NOMO-1 treated with dmso at 0.1 percent for 144 hours (cell line): ENCODE results near the gene ERFL.
"Not testable (repeated sequence)": the region's sequence is repeated elsewhere in the genome, so short reads cannot be mapped to it uniquely, and the experiment has no call there.

ENCODE experiments used
- DNase-seq: peaks from one replicate; lab custom pipeline; 2025; ENCODE audit not compliant: unreplicated experiment; lab: John Stamatoyannopoulos, UW

ERFL gene

DNA sequence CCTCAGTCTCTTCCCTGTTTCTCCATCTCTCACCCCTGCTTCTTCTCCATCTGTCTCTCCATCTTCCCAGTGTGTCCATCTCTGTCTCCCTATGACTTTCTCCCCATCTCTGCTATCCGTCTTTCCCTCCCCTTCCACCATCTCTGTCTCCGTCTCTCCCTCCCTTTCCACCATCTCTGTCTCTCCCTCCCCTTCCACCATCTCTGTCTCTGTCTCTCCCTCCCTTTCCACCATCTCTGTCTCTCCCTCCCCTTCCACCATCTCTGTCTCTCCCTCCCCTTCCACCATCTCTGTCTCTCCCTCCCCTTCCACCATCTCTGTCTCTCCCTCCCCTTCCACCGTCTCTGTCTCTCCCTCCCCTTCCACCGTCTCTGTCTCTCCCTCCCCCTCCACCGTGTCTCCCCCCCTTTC is 13.8 kb downstream of the ERFL start:
- DNase-seq, result not testable (repeated sequence)

DNA sequence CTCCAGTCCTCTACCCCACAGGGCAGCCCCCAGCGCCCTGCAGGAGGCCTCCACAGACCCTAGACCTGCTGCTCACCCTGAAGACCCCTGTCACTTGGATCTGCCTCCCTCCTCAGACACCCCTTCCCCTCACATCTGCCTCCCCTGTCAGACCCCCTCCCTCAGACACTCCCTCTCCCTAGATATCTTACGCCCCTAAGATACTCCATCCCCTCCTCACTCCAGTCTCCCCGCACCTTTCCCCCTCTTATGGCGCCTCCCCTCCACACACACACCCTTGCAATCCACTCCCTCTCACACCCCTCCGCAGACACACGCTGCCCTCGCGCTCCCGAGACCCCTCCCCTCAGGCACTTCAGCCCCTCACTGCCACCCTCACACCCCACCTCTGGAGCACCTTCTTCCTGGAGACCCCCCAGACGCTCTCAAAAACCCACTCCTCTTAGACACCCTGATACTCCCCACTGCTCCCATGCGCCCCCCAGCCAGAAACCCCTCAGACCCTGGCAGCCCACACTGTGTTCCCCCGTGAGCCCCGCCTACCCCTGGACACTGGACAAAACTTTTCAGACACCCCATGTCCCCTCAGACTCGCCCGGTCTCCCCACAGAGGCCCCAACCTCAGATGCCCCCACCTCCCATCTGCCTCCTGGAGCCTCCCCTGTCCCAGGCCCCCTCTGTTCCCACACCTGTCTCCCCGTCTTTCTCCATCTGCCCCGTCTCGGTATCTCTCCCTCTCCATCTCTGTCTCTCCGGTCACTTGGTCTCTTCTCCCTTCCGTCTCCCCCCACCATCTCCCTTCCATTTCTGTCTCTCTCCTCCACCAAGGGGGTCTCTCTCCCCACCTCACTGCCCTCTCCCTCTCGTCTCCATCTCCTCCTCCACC is 14.5 kb downstream of the ERFL start:
- no peak for DNase-seq

DNA sequence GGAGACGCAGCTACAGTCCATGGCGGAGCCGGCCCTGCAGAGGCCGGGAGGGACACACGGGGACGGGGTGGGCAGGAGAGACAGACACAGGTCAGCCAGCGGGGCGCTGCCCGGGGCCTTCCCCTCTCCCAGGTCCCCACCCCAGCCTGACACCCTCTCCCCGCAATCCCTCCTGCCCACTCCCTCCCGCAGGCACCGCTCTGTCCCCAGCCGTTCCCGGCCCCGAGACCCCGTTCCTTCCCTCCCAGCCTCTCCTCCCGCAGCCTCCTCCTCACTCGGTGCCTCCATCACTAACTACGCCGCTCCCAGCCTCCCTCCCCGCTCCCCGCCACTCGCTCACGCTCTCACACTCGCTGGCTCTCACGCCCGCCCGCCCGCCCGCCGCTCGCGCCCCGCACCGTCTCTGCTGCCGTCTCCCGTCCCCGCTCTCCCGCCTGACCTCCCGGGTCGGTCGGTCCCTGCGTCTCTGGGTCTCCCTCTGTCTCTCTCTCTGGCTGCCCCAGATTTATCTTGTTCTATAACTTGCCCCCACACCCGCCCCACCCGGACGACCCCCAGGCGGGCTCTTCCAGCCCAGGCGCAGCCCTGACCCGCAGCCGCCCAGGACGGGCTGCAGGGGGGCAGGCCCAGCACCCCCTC is 15.2 kb downstream of the ERFL start:
- DNase-seq, result no peak

DNA sequence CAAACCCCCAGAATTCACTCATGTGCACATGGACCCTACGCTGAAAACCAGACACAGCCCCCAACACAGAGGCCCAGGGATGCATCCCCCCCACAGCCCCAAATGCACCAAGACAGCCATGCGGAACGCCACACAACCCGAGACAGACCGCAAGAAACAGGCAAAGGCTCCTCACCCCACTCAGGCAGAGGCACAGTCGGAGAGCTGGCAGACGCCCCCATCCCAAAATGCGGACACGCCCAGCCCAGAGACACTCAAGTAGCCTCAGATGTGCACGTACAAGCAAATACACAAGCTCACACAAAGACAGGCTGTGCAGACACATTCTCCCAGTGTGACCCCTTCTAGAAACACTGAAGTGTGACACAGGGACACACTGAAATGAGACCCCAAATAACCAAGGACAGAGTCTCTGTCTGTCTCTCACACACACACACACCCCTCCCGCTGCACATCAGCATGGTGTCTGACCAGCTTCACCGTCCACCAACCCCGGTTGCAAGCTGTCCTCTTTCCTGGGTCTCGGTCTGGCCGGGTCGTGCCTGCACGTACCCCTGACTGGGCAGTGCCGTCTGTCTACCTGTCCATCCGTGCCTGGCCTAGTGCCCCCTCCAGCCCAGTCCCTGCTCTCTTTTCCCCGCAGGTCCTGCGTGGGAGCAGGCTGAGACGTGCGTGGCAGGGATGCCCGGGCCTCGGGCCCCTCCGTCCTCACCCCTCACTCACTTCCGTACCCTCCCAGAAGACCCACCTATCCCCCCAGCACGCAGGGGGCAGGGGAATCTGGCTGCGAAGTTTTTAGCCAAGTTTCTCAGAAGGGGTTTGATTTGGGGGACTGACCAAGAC is 16.1 kb downstream of the ERFL start:
- no peak for DNase-seq

DNA sequence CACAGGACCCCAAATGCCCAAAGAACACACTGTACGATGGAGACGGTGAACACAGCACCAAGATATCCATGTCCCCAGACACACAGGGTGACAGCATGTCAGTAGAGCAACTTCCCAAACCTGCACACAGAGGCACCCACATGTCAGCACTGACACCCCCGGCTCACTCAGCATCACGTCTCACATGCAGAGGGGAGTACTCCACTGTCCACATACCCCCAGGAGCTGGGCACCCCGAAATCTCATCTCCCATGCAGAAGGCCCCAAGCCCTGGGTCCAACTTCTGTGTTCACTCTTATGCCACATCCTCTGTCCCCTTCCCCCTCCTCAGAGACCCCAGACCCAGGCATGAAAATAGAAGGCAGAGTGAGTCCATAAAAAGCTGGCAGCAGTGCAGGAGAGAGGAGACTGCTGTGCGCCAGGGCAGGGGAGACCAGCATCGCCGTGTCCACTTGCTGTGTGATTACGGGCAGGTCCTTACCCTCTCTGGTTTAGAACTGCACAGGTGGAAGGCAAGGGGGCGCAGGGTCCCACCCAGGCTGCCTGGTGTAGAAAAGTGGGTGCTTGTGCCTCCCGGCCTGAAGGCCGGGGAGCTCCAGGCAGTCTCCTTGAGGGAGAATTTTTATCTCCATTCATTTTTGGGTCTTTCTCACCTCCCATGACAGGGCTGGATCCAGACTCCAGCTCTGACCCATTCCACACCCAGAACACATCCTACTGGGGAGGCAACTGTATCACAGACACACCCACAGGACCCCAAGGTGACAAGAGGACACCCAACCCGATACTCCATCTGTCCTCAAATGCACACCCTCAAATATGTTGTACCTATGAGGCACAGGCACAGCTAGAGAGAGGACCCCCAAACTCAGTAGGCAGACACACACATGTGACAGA is 17.0 kb downstream of the ERFL start:
- DNase-seq, result no peak

DNA sequence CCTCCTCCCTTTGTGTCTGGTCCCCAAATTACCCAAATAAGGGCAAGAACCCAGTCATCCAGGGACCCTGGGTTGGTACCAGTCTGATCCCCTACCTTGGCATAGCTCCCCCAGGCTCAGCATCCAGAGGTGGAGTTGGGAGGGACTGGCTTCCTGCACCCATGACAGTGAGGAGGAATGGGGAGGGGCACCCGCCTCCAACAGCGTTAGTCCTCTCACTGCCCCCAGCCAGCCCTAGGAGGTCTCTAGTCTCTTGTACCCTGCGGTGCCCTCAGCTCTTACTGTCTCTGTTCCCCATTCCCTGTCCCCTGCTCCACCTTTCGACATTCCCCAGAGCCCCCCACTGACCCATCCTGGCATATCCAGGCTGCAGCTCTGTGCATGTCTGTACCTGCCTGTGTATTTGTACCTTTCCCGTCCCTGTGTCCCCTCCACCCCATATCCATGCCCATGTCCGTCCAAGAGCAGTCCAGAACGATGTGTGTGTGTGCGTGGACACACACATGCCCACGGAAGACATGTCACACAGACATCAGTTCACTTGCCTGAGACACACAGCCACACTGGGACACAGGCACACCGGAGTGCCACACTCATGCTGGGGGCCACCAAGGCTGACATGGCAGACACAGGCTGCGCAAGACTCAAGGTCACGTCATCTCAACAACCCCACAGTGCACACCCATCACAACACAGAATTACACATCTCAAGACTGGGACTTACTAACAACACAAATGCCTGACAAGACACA is 17.8 kb downstream of the ERFL start:
- DNase-seq, result no peak

DNA sequence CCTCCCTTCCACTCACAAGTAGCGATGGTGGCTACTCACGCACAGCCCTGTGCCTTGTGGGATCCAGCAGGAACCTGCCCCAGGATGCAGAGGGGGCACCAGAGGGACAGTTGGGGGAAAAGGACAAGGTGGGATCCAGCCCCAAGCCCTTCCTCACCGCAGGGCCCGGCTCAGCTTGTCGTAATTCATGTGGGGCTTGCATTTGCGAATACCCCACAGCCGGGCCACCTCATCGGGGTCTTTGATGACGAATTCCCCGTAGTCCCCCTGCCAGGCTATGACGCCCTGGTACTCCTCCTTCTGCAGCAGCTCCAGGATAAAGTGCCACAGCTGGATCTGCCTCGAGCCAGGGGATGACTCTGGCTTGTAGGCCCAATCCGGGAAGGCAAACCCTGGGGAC is 18.5 kb downstream of the ERFL start:
- no peak for DNase-seq

DNA sequence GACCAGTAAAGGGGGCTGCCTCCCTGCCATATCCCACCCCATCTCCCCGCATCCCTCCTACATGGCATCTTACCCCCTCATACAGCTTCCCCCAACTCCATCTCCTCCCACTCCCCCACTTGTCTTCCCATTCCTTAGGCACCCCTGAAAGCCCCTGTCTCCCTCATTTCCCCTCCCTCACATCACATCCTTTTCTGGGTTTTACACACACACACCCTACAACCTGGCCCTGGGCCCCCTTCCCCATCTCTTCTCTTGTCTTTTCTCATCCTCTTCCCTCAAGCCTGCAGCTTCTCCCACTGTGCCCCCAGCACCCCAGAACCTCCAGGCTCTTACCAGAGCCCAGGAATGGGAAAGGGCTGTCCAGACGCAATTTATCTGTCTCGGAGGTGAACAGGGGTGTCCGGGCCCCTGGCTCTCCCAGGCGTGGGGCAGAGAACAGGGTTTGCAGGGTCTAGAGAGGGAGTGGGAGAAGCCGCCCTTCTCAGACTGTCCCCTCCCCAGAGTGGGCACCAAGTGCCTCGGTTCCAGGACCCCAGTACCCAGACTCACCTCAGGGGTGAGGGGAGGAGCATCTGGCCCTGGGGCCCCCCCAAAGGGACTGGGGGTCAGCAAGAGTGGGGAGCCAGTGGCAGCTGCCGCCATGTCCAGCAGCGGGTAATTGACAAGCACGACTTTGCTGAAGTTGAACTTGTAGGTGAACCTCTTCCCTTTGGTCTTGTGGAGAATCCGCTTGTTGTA is 19.4 kb downstream of the ERFL start:
- DNase-seq, result no peak

DNA sequence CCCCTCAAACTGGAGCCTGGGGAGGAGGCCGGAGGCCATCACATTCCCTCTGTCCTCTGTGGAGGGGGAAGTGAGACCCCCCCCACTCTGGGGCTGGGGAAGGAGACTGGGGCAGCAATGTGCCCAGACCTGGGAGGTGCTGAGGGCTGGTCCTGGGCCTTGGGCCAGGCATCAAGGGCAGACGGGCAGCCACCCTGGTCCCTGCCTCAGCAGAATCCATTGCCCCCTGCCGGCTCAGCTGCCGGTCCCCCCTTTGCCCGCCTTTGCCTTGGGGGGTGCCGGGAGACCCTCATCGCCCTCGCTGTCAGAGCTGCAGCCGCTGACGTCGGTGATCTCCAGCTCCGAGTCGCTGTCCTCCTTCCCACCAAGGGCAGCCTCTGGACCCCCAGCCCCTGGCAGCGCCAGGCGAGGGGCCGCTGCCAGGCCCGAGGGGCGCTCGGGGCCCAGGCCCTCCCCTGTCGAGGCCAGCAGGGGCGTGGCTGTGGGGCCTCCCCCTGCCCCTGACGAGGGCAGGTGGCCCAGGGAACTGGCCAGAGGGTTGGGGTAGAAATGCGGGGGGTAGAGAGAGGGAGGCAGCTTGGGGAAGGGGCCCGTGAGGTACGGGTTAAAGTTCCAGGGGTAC is 20.1 kb downstream of the ERFL start:
- DNase-seq, result no peak

DNA sequence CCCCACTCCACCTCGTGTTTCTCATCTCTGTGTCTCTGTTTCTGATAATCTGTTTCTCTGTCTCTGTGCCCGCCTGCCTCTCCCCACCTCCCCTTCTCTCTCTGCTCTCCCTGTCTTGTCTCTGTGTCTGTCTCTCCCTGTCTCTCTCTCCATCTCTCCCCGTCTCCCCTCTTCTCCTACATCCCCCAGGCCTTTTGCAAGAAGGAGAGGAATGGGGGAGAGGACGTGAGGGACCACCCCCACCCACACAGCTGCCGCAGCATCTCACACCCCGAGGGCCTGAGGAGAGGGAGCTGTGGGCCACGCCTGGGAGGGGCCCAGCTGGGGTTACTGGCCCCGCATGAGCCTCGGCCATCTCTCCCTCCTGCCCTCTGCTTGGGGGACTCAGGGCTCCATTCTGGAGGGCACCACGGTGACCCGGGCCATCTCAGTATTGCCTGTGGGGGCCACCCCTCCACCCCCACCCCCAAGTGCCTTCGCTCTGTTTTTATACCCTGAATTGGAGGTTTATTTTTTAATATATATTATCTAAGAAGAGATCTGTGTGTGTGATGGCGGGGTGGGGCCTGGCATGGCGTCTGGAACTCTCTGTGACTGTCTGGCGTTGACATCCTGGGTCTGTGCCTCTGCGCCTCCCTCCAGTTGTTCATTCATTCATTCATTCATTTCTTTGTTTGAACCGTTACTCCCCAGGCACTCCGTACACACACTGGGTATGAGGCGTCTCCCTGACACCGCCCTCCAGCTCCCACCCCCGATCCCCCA is 21.2 kb downstream of the ERFL start:
- no peak for DNase-seq

DNA sequence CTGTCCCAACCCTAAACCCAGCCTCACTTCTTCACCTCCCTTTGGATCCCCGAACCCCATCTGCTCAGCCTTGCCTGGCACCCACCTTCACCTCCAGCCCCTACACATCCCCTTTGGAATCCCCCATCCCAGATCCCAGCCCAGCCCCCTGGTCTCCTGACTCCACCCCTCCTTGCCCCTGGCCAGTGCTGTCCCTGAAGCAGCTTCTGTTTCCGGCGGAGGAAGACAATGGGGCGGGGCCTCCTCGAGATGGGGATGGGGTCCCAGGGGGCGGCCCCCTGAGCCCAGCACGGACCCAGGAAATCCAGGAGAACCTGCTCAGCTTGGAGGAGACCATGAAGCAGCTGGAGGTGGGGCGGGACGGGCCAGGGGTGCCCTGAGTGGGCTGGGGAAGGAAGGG is 22.0 kb downstream of the ERFL start:
- no peak for DNase-seq

DNA sequence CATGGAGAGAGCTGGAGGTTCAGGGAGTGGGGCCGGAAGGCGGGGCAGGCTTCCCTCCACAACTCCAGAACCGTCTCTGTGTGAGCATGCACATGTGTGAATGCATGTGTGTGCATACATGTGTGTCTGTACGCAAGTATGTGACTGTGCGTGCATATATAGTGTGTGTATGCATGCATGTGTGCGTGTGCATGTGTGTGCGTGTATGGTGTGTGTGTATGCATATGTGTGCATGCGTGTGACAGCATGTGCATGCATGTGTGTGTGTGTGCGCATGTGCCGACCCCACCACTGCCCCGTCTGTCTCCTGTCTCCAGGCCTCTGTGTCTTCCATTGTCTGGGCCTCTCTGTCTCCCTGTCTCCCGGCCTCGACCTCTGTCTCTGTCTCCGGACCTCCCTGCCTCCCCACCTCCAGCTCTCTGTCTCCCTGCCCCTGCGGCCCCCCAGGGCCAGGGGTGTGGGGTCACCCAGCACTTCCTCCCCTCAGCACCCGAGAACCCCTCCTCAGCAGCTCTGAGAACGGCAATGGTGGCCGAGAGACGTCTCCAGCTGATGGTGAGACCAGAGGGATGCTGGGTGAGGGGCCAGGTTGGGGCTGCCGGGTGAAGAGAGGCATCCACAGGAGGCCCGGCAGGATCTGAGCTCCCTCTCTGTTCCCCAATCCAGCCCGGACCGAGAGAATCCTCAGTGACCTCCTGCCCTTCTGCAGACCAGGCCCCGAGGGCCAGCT is 22.8 kb downstream of the ERFL start:
- DNase-seq, result no peak

DNA sequence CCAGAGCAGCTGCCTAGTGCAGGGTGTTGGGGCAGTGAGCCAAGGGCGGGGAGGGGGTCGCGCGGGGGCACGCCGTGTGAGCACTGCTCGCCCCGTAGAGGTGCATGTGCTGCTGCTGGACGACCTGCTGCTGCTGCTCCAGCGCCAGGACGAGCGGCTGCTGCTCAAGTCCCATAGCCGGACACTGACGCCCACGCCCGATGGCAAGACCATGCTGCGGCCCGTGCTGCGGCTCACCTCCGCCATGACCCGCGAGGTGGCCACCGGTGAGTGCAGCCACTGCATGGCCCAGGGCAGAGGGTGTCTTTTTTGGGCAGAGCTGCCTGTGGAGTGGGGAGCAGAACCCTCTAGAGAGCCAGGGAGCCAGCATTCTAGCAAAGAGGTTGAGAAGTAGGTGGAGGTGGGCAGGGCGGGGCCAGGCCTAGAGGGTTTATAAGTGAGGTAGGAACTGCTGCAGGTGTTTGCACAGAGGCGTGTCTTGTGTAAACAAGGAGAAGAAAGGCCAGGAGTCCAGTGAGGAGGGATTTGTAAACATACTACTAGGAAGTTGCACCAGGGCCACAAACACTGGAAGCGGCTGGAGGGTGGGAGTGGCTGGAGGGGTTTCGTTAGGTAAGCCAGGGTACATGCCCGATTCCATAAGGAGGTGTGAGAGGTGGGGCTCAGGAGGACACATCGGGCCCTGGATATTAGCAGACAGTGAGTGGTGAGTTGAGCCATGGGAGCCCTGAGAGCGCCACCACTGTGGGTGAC is 24.0 kb downstream of the ERFL start:
- no peak for DNase-seq

DNA sequence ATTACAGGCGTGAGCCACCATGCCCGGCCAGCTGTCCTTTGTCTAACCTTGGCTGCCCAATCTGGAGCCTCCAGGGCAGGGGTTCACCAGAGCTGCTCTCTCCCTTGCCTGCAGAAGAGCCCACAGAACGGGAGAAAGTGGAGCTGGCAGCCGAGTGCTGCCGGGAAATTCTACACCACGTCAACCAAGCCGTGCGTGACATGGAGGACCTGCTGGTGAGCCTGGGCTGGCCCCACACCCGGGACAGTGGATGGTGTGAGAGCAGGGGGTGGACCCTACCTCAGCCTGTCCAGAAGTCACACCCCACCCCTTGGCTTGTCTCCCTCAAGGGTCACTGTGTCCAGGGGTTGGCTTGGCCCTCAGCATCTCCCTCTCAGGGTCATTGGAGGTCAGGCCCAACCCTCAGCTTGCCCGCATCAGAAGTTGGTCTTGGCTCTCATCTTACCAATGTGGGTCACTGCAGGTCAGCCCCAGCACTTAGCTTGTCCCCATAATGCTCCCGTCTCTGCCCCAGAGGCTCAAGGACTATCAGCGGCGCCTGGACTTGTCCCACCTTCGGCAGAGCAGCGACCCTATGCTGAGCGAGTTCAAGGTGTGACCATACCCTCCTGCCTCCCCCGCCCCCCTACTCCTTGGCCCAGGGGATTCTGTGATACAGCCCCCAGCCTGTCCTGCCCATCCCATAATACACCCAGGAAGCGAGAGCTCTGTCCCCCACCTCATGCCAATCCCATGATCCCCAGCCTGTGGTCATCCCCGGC is 24.9 kb downstream of the ERFL start:
- no peak for DNase-seq

DNA sequence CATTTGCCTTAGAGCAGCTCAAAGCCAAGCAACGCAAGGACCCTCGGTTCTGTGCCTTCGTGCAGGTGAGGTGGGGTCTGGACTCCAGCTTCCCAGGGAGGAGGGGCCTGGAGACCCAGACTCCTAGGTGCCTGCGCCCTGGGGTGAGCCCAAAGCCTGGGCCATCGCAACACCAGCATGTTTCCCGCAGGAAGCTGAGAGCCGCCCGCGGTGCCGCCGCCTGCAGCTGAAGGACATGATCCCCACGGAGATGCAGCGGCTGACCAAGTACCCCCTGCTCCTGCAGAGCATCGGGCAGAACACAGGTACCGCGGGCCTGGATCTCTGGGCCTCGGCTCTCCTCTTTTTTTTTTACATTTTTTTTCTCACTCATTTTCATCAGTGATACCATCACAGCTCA is 25.7 kb downstream of the ERFL start:
- DNase-seq, result no peak
